ENCODE measurements around the gene MCEE.

Gene MCEE

GRCh38 chr2:71064754-71065621, 65.0 kb downstream of the MCEE start:
- TF ChIP-seq CTCF (IDR thresholded peaks at IDR 0.05) = no peak

GRCh38 chr2:71064110-71064611, 65.9 kb downstream of the MCEE start:
- no peak for TF ChIP-seq CTCF (IDR thresholded peaks at IDR 0.05)

- TF ChIP-seq CTCF (IDR thresholded peaks at IDR 0.05) = no peak
Measured at GRCh38 chr2:71063216-71063615, 66.8 kb downstream of the MCEE start.

GRCh38 chr2:71060871-71061270, 69.2 kb downstream of the MCEE start:
- no peak for TF ChIP-seq CTCF (IDR thresholded peaks at IDR 0.05)

GRCh38 chr2:71060211-71060610, 69.8 kb downstream of the MCEE start:
- TF ChIP-seq CTCF (IDR thresholded peaks at IDR 0.05) = no peak
